ENCODE results near the gene IFITM2.

IFITM2 gene

GRCh38 chr11:344836-345578 is 37.4 kb downstream of the IFITM2 start:
- TF ChIP-seq MAX (IDR thresholded peaks at IDR 0.05), result no peak
- TF ChIP-seq TCF12 (IDR thresholded peaks at IDR 0.05; ENCODE audit: low read depth), result no peak
- TF ChIP-seq RAD21 (IDR thresholded peaks at IDR 0.05; ENCODE audit: low read depth), result no peak
- no peak for TF ChIP-seq FOXM1 (IDR thresholded peaks at IDR 0.05; ENCODE audit: borderline replicate concordance, low read depth)

- TF ChIP-seq CREB1 (IDR thresholded peaks at IDR 0.05; ENCODE audit: low read depth) (no peak), CEBPB (IDR thresholded peaks at IDR 0.05) (no peak), ZBTB7A (IDR thresholded peaks at IDR 0.05; ENCODE audit: low read depth) (no peak), USF1 (IDR thresholded peaks at IDR 0.05) (no peak), EP300 (IDR thresholded peaks at IDR 0.05; ENCODE audit: borderline replicate concordance) (no peak), NFIC (IDR thresholded peaks at IDR 0.05) (no peak), TAF1 (IDR thresholded peaks at IDR 0.05; ENCODE audit: low read depth) (no peak), FOXM1 (IDR thresholded peaks at IDR 0.05; ENCODE audit: borderline replicate concordance, low read depth) (no peak), YY1 (IDR thresholded peaks at IDR 0.05; ENCODE audit: low read depth) (no peak), EGR1 (IDR thresholded peaks at IDR 0.05) (no peak), RAD21 (IDR thresholded peaks at IDR 0.05; ENCODE audit: low read depth) (no peak), MAX (IDR thresholded peaks at IDR 0.05) (no peak), REST (IDR thresholded peaks at IDR 0.05; ENCODE audit: low read depth) (no peak), TEAD4 (IDR thresholded peaks at IDR 0.05) (no peak), TCF12 (IDR thresholded peaks at IDR 0.05; ENCODE audit: low read depth) (no peak)
Measured at GRCh38 chr11:346529-346928, 38.9 kb downstream of the IFITM2 start.

GRCh38 chr11:350723-351255 is 43.2 kb downstream of the IFITM2 start:
- TF ChIP-seq TCF12 (IDR thresholded peaks at IDR 0.05; ENCODE audit: low read depth) (no peak), YY1 (IDR thresholded peaks at IDR 0.05; ENCODE audit: low read depth) (no peak), EGR1 (IDR thresholded peaks at IDR 0.05) (no peak), TAF1 (IDR thresholded peaks at IDR 0.05; ENCODE audit: low read depth) (no peak), USF1 (IDR thresholded peaks at IDR 0.05) (no peak), ZBTB7A (IDR thresholded peaks at IDR 0.05; ENCODE audit: low read depth) (no peak), TEAD4 (IDR thresholded peaks at IDR 0.05) (no peak), MAX (IDR thresholded peaks at IDR 0.05) (no peak), FOXM1 (IDR thresholded peaks at IDR 0.05; ENCODE audit: borderline replicate concordance, low read depth) (no peak), CREB1 (IDR thresholded peaks at IDR 0.05; ENCODE audit: low read depth) (no peak)

- TF ChIP-seq CREB1 (IDR thresholded peaks at IDR 0.05; ENCODE audit: low read depth) (no peak), TCF12 (IDR thresholded peaks at IDR 0.05; ENCODE audit: low read depth) (no peak)
Measured at GRCh38 chr11:351411-351810, 43.8 kb downstream of the IFITM2 start.

- no peak for TF ChIP-seq MAX (IDR thresholded peaks at IDR 0.05)
- no peak for TF ChIP-seq TCF12 (IDR thresholded peaks at IDR 0.05; ENCODE audit: low read depth)
- TF ChIP-seq FOXM1 (IDR thresholded peaks at IDR 0.05; ENCODE audit: borderline replicate concordance, low read depth), result no peak
- no peak for TF ChIP-seq CREB1 (IDR thresholded peaks at IDR 0.05; ENCODE audit: low read depth)
- no peak for TF ChIP-seq ZBTB7A (IDR thresholded peaks at IDR 0.05; ENCODE audit: low read depth)
- TF ChIP-seq YY1 (IDR thresholded peaks at IDR 0.05; ENCODE audit: low read depth), result no peak
- TF ChIP-seq TEAD4 (IDR thresholded peaks at IDR 0.05), result no peak
- no peak for TF ChIP-seq USF1 (IDR thresholded peaks at IDR 0.05)
- TF ChIP-seq CEBPB (IDR thresholded peaks at IDR 0.05), result no peak
- TF ChIP-seq REST (IDR thresholded peaks at IDR 0.05; ENCODE audit: low read depth), result no peak
- no peak for TF ChIP-seq TAF1 (IDR thresholded peaks at IDR 0.05; ENCODE audit: low read depth)
- no peak for TF ChIP-seq RAD21 (IDR thresholded peaks at IDR 0.05; ENCODE audit: low read depth)
- no peak for TF ChIP-seq EGR1 (IDR thresholded peaks at IDR 0.05)
- no peak for TF ChIP-seq EP300 (IDR thresholded peaks at IDR 0.05; ENCODE audit: borderline replicate concordance)
Measured at GRCh38 chr11:352456-353031, 44.9 kb downstream of the IFITM2 start.
